AG09309 (cell line): ENCODE results near the gene B4GALT2.

Source experiments
- DNase-seq: peaks from one replicate; pipeline ENCODE4 v3.0.0-alpha.2; 2010; ENCODE audit warnings: low read depth
- H3K4me3 ChIP-seq: 2 replicates; pipeline ENCODE4 v1.5.1; 2011; ENCODE audit warnings: mild to moderate bottlenecking, low read depth, low read length, moderate library complexity; ENCODE audit not compliant: control insufficient read depth
- TF ChIP-seq, protein P1 (sequence below): IDR thresholded peaks from 2 replicates; pipeline ENCODE4 v1.5.1; 2011; ENCODE audit warnings: mild to moderate bottlenecking, low read depth, low read length, inconsistent platforms; ENCODE audit not compliant: insufficient read depth, control insufficient read depth; ENCODE audit errors: missing control alignments

The B4GALT2 gene

DNA sequence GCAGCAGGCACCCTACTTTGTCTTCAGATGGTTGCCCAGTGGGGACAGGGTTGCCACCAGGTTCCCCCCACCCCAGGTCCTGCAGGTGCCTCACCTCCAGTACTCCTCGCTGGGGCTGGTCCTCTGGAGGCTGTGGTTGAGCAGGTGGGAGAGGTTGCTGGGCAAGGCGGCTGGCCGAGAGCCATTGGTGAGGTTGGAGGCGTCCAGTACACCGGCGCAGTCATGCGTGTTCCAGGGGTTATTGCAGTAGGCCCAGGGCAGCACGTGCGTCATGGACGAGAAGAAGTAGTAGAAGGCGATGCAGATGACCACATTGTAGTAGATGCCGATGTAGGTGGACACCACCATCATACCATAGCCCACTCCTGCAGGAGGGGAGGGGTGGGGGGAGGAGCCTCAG is 29.2 kb downstream of the B4GALT2 start:
- no peak overlapping the region for H3K4me3 ChIP-seq
- TF ChIP-seq, protein P1, sequence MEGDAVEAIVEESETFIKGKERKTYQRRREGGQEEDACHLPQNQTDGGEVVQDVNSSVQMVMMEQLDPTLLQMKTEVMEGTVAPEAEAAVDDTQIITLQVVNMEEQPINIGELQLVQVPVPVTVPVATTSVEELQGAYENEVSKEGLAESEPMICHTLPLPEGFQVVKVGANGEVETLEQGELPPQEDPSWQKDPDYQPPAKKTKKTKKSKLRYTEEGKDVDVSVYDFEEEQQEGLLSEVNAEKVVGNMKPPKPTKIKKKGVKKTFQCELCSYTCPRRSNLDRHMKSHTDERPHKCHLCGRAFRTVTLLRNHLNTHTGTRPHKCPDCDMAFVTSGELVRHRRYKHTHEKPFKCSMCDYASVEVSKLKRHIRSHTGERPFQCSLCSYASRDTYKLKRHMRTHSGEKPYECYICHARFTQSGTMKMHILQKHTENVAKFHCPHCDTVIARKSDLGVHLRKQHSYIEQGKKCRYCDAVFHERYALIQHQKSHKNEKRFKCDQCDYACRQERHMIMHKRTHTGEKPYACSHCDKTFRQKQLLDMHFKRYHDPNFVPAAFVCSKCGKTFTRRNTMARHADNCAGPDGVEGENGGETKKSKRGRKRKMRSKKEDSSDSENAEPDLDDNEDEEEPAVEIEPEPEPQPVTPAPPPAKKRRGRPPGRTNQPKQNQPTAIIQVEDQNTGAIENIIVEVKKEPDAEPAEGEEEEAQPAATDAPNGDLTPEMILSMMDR: no peak
- no peak for DNase-seq

DNA sequence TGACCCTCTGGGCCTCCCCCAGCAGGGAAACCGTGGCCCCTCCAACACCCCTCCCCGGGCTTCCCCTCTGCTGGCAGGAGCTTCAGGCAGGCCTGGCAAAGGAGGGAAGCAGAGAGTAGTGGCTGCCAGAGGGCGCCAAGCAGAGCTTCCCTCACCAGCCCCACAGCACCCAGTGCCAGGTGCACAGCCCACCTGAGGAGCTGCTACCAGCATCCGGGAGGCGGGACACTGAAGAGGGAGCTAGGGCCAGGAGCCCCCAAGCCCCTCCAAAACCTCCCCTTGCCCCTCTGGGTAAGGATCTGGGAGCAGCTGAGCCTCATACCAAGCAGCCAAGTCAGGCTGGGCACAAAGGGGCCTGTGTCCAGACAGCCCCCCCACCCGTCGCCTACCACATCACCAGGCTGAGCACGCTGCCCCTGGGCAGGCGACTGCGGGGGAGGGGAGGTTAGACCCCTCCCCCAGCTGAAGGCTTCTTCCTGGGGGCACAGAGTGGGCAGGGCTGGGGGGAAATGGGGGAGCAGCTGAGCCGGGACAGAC is 32.0 kb downstream of the B4GALT2 start:
- no peak overlapping the region for H3K4me3 ChIP-seq
- TF ChIP-seq, protein P1: no peak
- no peak for DNase-seq

DNA sequence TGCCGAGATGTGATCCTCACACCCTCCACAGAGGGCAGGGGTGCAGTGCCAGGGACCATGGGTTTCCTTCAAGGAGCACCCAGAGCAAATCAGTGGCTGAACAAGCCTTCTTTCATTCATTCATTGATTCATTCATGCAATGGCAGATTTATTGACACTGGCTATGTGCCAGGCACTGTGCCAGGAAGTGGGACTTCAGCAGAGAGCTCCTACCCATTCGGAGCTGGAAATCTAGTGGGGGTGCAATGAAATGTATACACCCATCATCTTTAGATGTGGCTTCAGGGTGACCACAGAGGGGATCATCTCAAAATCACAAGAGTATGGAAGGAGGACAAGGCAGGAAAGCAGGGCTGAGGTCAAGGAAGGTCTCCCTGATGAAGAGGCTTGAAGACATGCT is 33.4 kb downstream of the B4GALT2 start:
- TF ChIP-seq, protein P1: no peak
- H3K4me3 ChIP-seq: no peak overlapping the region
- DNase-seq: no peak

DNA sequence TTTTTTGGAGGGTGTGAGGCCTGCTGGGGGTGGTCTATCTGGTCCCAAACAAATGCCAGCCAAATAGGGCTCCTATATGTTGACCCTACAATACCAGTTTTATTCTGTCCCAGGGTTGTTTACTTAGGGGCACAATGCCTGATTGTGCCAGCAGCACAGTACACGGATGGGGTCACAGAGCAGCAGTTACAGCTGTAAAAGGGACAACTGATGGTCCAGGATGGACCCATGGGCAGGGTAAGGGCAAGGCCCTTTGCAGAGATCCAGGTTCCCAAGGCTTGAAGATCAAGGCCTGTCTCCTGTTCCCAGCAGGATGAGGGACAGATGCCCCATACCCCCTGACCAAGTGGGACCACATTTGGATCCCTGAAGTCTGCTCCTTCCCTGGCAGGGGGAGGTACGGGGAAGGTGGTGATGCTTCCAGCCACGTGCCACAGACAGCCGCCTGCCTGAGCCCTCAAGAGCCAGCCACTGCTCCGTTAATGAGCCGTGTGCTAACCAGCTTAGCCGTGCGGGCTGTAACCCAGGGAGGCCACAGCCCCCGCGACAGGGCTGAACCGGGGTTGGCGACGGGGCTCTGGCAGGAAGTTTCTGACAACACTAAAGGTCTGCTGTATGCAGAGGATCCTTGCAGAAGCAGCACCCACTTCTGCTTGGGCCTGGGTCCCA is 34.1 kb downstream of the B4GALT2 start:
- TF ChIP-seq, protein P1: no peak
- no peak overlapping the region for H3K4me3 ChIP-seq
- DNase-seq: no peak

DNA sequence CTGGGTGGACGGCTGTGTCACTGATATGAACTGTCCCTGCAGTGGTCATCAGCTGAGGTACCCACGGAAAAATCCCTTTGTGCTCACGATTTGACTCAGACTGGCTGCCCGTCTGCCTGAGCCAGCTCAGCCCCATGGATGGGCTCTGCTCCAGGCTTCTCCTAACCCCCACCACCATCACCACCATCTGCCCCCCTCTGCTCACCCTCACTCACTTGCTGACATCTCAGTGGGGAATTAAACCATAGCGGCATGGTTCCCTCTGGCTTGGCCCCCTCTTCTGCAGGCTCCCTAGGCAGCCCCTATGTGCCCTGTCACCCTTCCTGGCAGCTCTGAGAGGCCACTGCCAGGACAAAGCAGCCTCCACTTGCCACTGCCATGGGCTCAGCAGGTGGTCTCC is 34.9 kb downstream of the B4GALT2 start:
- no peak for DNase-seq

DNA sequence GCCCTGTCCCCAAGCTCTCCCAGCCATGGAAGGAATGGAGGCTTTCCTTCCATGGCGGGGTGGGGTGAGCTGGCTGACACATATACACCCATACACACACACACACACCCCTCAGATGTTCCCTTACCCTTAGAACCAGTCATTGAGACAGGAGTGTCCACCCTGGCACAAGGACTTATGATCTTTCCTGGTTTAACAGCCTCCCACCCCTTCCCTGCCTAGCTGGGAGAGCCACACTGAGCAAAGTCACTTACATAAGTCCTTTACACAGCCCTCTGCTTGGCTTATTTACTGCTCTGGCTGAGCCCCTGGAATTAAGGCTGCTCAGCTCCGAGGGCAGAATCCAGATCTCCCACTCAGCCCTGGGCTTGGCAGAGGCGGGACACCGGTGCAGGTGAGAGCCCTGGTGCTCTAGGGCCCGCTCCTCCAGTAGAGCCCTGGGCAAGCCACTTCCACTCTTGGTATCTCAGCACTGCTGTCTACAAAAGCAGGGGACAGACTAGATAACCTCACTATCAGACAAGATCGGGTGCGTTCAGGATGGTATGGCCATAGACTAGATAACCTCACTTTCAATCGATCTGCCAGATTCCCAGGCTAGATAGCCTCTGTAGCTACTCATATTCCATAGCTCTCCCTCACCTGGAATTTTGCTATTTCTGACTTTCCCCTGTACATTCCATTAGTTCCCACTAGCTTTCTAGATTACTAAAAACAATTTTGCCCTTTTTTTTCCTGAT is 35.5 kb downstream of the B4GALT2 start:
- no peak overlapping the region for H3K4me3 ChIP-seq
- DNase-seq: no peak
- TF ChIP-seq, protein P1: no peak

More for the DNA sequence above, 34.9 kb downstream of the B4GALT2 start:
- TF ChIP-seq, protein P1: no peak
- H3K4me3 ChIP-seq: no peak overlapping the region
